Suprapubic skin (tissue), 3 donors: ENCODE data around the gene ZNF860.
"Not testable (repeated sequence)": the region's sequence is repeated elsewhere in the genome, so short reads cannot be mapped to it uniquely, and the experiment has no call there.

ENCODE experiments used
- CTCF ChIP-seq, 2 donors: fragments of 200-600 bp in 1 of 2; fragments of 450-650 bp in 1 of 2; sonication (generic) in 1 of 2; IDR thresholded peaks; one replicate each; pipeline ENCODE4 v1.5.1; 2016 to 2019; ENCODE audit warnings: antibody characterized with exemption in 2 of 2, mild to moderate bottlenecking in 1 of 2, moderate library complexity in 1 of 2
- POLR2AphosphoS5 ChIP-seq, 3 donors: sonication (generic); formaldehyde crosslinking; IDR thresholded peaks; one replicate each; pipeline ENCODE4 v1.6.1; 2017; ENCODE audit warnings: antibody characterized with exemption in 3 of 3

- not testable (repeated sequence) for TF ChIP-seq POLR2AphosphoS5, CTCF (IDR thresholded peaks at IDR 0.05)
Observed at GRCh38 chr3:32015638-32016037, 34.1 kb downstream of the ZNF860 start.
